Left lung (tissue), 10 donors: Measurements from ENCODE around the gene GCAT. TPM values are rescaled to one million over a fixed set of nuclear protein-coding genes. Genes with fewer than 3 reads are reported as not detected.

Source experiments
- ATAC-seq: fragments of 200-7000 bp; cut with Tn5 transposase; one replicate; pipeline ENCODE4 v1.9.1; 2020; ENCODE audit warnings: moderate library complexity
- DNase-seq, 4 donors: peaks; one replicate each; pipeline ENCODE4 v3.0.0-alpha.2; 2013 to 2020
- H3K27ac ChIP-seq, 2 donors: fragments of 200-600 bp; sonication (generic) in 1 of 2; one replicate each; pipeline versions ENCODE4 v1.5.0 to v1.8.0; 2020 to 2021
- H3K27me3 ChIP-seq, 2 donors: fragments of 200-600 bp; sonication (generic) in 1 of 2; one replicate each; pipeline versions ENCODE4 v1.5.0 to v1.8.0; 2020 to 2021
- H3K36me3 ChIP-seq, 2 donors: fragments of 200-600 bp; sonication (generic) in 1 of 2; one replicate each; pipeline versions ENCODE4 v1.5.0 to v1.8.0; 2020 to 2021
- H3K4me1 ChIP-seq, 2 donors: fragments of 200-600 bp; one replicate each; pipeline ENCODE4 v1.8.0; 2021
- H3K4me3 ChIP-seq, 2 donors: fragments of 200-600 bp; sonication (generic) in 1 of 2; one replicate each; pipeline versions ENCODE4 v1.5.0 to v1.8.0; 2020 to 2021; ENCODE audit warnings: mild to moderate bottlenecking in 1 of 2
- H3K9me3 ChIP-seq, 2 donors: fragments of 200-600 bp; sonication (generic) in 1 of 2; one replicate each; pipeline versions ENCODE4 v1.5.0 to v1.8.0; 2020 to 2021
- CTCF ChIP-seq, 2 donors: fragments of 200-600 bp; sonication (generic) in 1 of 2; IDR thresholded peaks; one replicate each; pipeline versions ENCODE4 v1.5.0 to v1.8.0; 2021; ENCODE audit warnings: antibody characterized with exemption in 2 of 2
- intact Hi-C, 2 donors: fragments of 100-400 bp; cut with DNase I; formaldehyde crosslinking; loops; one replicate each; pipeline versions ENCODE4 v1.11.2 to v1.14.2; 2022
- polyA plus RNA-seq, 6 donors: library from polyadenylated mRNA; unstranded; fragments of 120-200 nt; gene quantifications; one replicate each; pipeline ENCODE4 v1.2.1, GENCODE V29; 2013; ENCODE audit not compliant: insufficient read length in 6 of 6
- total RNA-seq, 2 donors: library from RNA; stranded (reverse); fragmentation: NEBNext Ultra II Directional; extraction: Animal tissue kit (Norgen Biotek cat#: 25700); gene quantifications; one replicate each; pipeline ENCODE4 v1.2.1, GENCODE V29; 2021
- donor health status: DM: no; HTN: yes; CAD: no.
- donor health status: DM: no; HTN: no; CAD: no.

Gene GCAT
- total and polyA plus RNA-seq, 8 donors = 8.1 to 16.7 (median 9.0) TPM

GRCh38 chr22:37820350-37820749 lies 12.6 kb downstream of the GCAT start:
- peaks cover 6 to 76% of the 10 kb centered on the region in 2 donors for H3K27me3 ChIP-seq
- DNase-seq (peak in 1 of 4 donors; percentile 31), ATAC-seq (no peak)
- H3K9me3 ChIP-seq = no peaks in the 10 kb centered on the region
- H3K4me3 ChIP-seq = no peak overlapping the region
- peaks cover 0 to 3% of the 10 kb centered on the region in 2 donors for H3K36me3 ChIP-seq
- peaks cover 15 to 32% of the 10 kb centered on the region in 2 donors for H3K4me1 ChIP-seq
- intact Hi-C loops = loop anchor here in 1 of 2 donors (10.0 kb wide), 1 partner anchor 144 kb away; no protein-coding TSS in a partner anchor
- H3K27ac ChIP-seq = no peak overlapping the region
- no peak for TF ChIP-seq CTCF (IDR thresholded peaks at IDR 0.05)

- Histone ChIP-seq H3K4me3 (no peak overlapping the region), H3K27me3 (peaks cover 6 to 81% of the 10 kb centered on the region in 2 donors), H3K4me1 (peaks cover 15 to 35% of the 10 kb centered on the region in 2 donors), H3K27ac (no peak overlapping the region), H3K9me3 (no peaks in the 10 kb centered on the region), H3K36me3 (no peaks in the 10 kb centered on the region)
- TF ChIP-seq CTCF (IDR thresholded peaks at IDR 0.05) = no peak
- DNase-seq (peak in 1 of 4 donors; percentile 36), ATAC-seq (no peak)
- intact Hi-C loops = loop anchor here in 1 of 2 donors (10.0 kb wide), 1 partner anchor 143 kb away; no protein-coding TSS in a partner anchor
These were observed 14.5 kb downstream of the GCAT start for GRCh38 chr22:37822079-37822833.

- TF ChIP-seq CTCF (IDR thresholded peaks at IDR 0.05) = no peak
- Histone ChIP-seq H3K4me3 (no peak within 1 kb of the TSS), H3K27me3 (peaks cover 6 to 74% of the 10 kb centered on the region in 2 donors), H3K36me3 (peaks cover 0 to 2% of the 10 kb centered on the region in 2 donors), H3K9me3 (no peaks in the 10 kb centered on the region), H3K27ac (no peak within 1 kb of the TSS), H3K4me1 (peaks cover 8 to 25% of the 10 kb centered on the region in 2 donors)
- peak in 1 of 4 donors; percentile 49 for DNase-seq
- no peak for ATAC-seq
- intact Hi-C loops = loop anchor here in 1 of 2 donors (10.0 kb wide), 1 partner anchor 141 kb away; no protein-coding TSS in a partner anchor
These were observed 15.6 kb downstream of the GCAT start, which contains the start of gene GALR3 for GRCh38 chr22:37823134-37823985. GALR3 (plus strand) TSS chr22:37823382; CDS start chr22:37823407, 25 bp downstream.

- peaks cover 0 to 16% of the 10 kb centered on the region in 2 donors for H3K4me1 ChIP-seq
- H3K27ac ChIP-seq = no peak overlapping the region
- H3K4me3 ChIP-seq = peak overlapping the region in 1 of 2 donors; percentile 32
- no peak for TF ChIP-seq CTCF (IDR thresholded peaks at IDR 0.05)
- no peaks in the 10 kb centered on the region for H3K9me3 ChIP-seq
- intact Hi-C loops = loop anchor here in 1 of 2 donors (10.0 kb wide), 1 partner anchor 140 kb away; no protein-coding TSS in a partner anchor
- H3K36me3 ChIP-seq = peaks cover 0 to 18% of the 10 kb centered on the region in 2 donors
- no peak for ATAC-seq
- DNase-seq = peak in 1 of 4 donors; percentile 82
- H3K27me3 ChIP-seq = peaks cover 0 to 58% of the 10 kb centered on the region in 2 donors
These were observed 17.2 kb downstream of the GCAT start for GRCh38 chr22:37824674-37825641.
